HG03175 (cell line): Measurements from ENCODE around the gene PAH.

Experiments
- ATAC-seq: cut with Tn5 transposase; IDR thresholded peaks from one replicate; pipeline ENCODE4 v1.9.1; 2021; ENCODE audit warnings: mild to moderate bottlenecking, moderate library complexity; ENCODE audit not compliant: unreplicated experiment

The PAH gene

GRCh38 chr12:102917026-102917787, at the start of gene PAH:
PAH (minus strand) TSS chr12:102917244; CDS start chr12:102917130, 114 bp downstream.
- peak; percentile 81 for ATAC-seq

- no peak for ATAC-seq
Measured at GRCh38 chr12:102966200-102966863, 49.3 kb upstream of the PAH start.

GRCh38 chr12:102965281-102966155, 48.5 kb upstream of the PAH start:
- no peak for ATAC-seq

- peak; percentile 56 for ATAC-seq
Measured at GRCh38 chr12:102964872-102965271, 47.8 kb upstream of the PAH start.

GRCh38 chr12:102963796-102964195, 46.8 kb upstream of the PAH start:
- no peak for ATAC-seq

- ATAC-seq: no peak
Measured at GRCh38 chr12:102962986-102963385, 45.9 kb upstream of the PAH start.

- no peak for ATAC-seq
Measured at GRCh38 chr12:102962532-102962931, 45.5 kb upstream of the PAH start.

GRCh38 chr12:102961466-102961855, 44.4 kb upstream of the PAH start:
- ATAC-seq: no peak

GRCh38 chr12:102960766-102961465, 43.9 kb upstream of the PAH start:
- no peak for ATAC-seq

- no peak for ATAC-seq
Measured at GRCh38 chr12:102959391-102959790, 42.3 kb upstream of the PAH start.

GRCh38 chr12:102958830-102959176, 41.8 kb upstream of the PAH start:
- ATAC-seq: peak; percentile 1

GRCh38 chr12:102958073-102958829, 41.2 kb upstream of the PAH start:
- ATAC-seq: peak; percentile 61

- ATAC-seq: peak; percentile 38
Measured at GRCh38 chr12:102957339-102958050, 40.5 kb upstream of the PAH start, which contains the start of gene ASCL1. ASCL1 (plus strand) TSS chr12:102957674; CDS start chr12:102958245, 571 bp downstream.

- ATAC-seq: no peak
Measured at GRCh38 chr12:102956738-102957327, 39.8 kb upstream of the PAH start.

GRCh38 chr12:102955926-102956737, 39.1 kb upstream of the PAH start:
- ATAC-seq: no peak

- no peak for ATAC-seq
Measured at GRCh38 chr12:102954134-102954533, 37.1 kb upstream of the PAH start.

GRCh38 chr12:102953221-102953620, 36.2 kb upstream of the PAH start:
- no peak for ATAC-seq

- no peak for ATAC-seq
Measured at GRCh38 chr12:102951841-102952240, 34.8 kb upstream of the PAH start.
